Brain microvascular endothelial cell (primary cell): ENCODE measurements around the gene CATSPER3.

Experiments
- DNase-seq: peaks from one replicate; pipeline ENCODE4 v3.0.0-alpha.2; 2020
- H3K27ac ChIP-seq: fragments of 250-450 bp; sonication (Bioruptor Pico); 2 replicates; pipeline ENCODE4 v1.5.1; 2020; ENCODE audit warnings: mild to moderate bottlenecking, moderate library complexity
- H3K27me3 ChIP-seq: fragments of 250-450 bp; sonication (Bioruptor Pico); replicated peaks from 2 replicates; pipeline ENCODE4 v1.5.1; 2020; ENCODE audit warnings: mild to moderate bottlenecking
- H3K36me3 ChIP-seq: fragments of 250-450 bp; sonication (Bioruptor Pico); replicated peaks from 2 replicates; pipeline ENCODE4 v1.5.1; 2020; ENCODE audit warnings: mild to moderate bottlenecking
- H3K4me3 ChIP-seq: 2 replicates; pipeline ENCODE4 v1.5.1; 2011; ENCODE audit warnings: low read depth, mild to moderate bottlenecking, control low read depth, low read length, moderate library complexity
- CTCF ChIP-seq: IDR thresholded peaks from 2 replicates; pipeline ENCODE4 v1.5.1; 2011; ENCODE audit warnings: low read depth, mild to moderate bottlenecking, moderate library complexity, low read length, control low read depth, inconsistent platforms; ENCODE audit errors: missing control alignments
- in situ Hi-C: cut with HindIII; loops from 2 replicates; pipeline ENCODE4 v1.10.0; 2017; ENCODE audit warnings: low sequenced_read_pairs, low pct_ligation_motif_present

The CATSPER3 gene

GRCh38 chr5:135012951-135013391, 45.3 kb downstream of the CATSPER3 start:
- no peak overlapping the region for H3K27ac ChIP-seq
- DNase-seq: no peak
- no peak overlapping the region for H3K4me3 ChIP-seq
- no peaks in the 10 kb centered on the region for H3K27me3 ChIP-seq
- no peak for TF ChIP-seq CTCF
- no peaks in the 10 kb centered on the region for H3K36me3 ChIP-seq
- in situ Hi-C loops: no loop called here

GRCh38 chr5:135013445-135013844, 45.7 kb downstream of the CATSPER3 start:
- Histone ChIP-seq H3K27me3 (no peaks in the 10 kb centered on the region), H3K36me3 (no peaks in the 10 kb centered on the region), H3K4me3 (no peak overlapping the region), H3K27ac (no peak overlapping the region)
- no peak for TF ChIP-seq CTCF
- in situ Hi-C loops: no loop called here
- no peak for DNase-seq

GRCh38 chr5:135013947-135014570, 46.4 kb downstream of the CATSPER3 start:
- Histone ChIP-seq H3K27me3 (no peaks in the 10 kb centered on the region), H3K4me3 (no peak overlapping the region), H3K27ac (no peak overlapping the region), H3K36me3 (no peaks in the 10 kb centered on the region)
- no peak for TF ChIP-seq CTCF
- no peak for DNase-seq
- in situ Hi-C loops: no loop called here

GRCh38 chr5:135015942-135016341, 48.2 kb downstream of the CATSPER3 start:
- DNase-seq: no peak
- Histone ChIP-seq H3K27ac (no peak overlapping the region), H3K27me3 (peaks cover under 1% of the 10 kb centered on the region), H3K36me3 (no peaks in the 10 kb centered on the region), H3K4me3 (no peak overlapping the region)
- in situ Hi-C loops: no loop called here
- no peak for TF ChIP-seq CTCF

GRCh38 chr5:135016861-135017290, 49.2 kb downstream of the CATSPER3 start:
- no peak for DNase-seq
- in situ Hi-C loops: no loop called here
- Histone ChIP-seq H3K36me3 (no peaks in the 10 kb centered on the region), H3K27ac (no peak overlapping the region), H3K4me3 (no peak overlapping the region), H3K27me3 (peaks cover 2% of the 10 kb centered on the region)
- TF ChIP-seq CTCF: no peak

GRCh38 chr5:135018457-135018856, 50.8 kb downstream of the CATSPER3 start:
- TF ChIP-seq CTCF: no peak
- in situ Hi-C loops: no loop called here
- Histone ChIP-seq H3K4me3 (no peak overlapping the region), H3K27ac (no peak overlapping the region), H3K27me3 (peaks cover 2% of the 10 kb centered on the region), H3K36me3 (no peaks in the 10 kb centered on the region)
- DNase-seq: no peak
